HTR-8/SVneo (cell line): ENCODE measurements around the gene PKDREJ.
"Not testable (repeated sequence)": the region's sequence is repeated elsewhere in the genome, so short reads cannot be mapped to it uniquely, and the experiment has no call there.

Experiments
- DNase-seq: peaks from one replicate; pipeline ENCODE4 v3.0.0; 2011; ENCODE audit warnings: low spot score, mixed read lengths; ENCODE audit not compliant: insufficient read length
- FAIRE-seq: peaks from 2 replicates; lab custom pipeline; 2011; peaks lifted over from hg19 to GRCh38; lab: Jason Lieb, UNC

The PKDREJ gene

GRCh38 chr22:46267431-46268279, 4.5 kb upstream of the PKDREJ start, which contains the start of gene TTC38:
Gene TTC38 (plus strand): TSS chr22:46268008. CDS start chr22:46268040, 32 bp downstream.
- peak; percentile 94 for DNase-seq

GRCh38 chr22:46265627-46266026, 2.5 kb upstream of the PKDREJ start:
- not testable (repeated sequence) for DNase-seq, FAIRE-seq

More at GRCh38 chr22:46267431-46268279, 4.5 kb upstream of the PKDREJ start, which contains the start of gene TTC38:
- peak; percentile 75 for FAIRE-seq

- DNase-seq, FAIRE-seq: not testable (repeated sequence)
Measured at GRCh38 chr22:46264520-46264919, 1.4 kb upstream of the PKDREJ start.

GRCh38 chr22:46262449-46263215, 511 bp downstream of the PKDREJ start:
- DNase-seq (no peak), FAIRE-seq (no peak)

GRCh38 chr22:46260038-46260437, 3.1 kb downstream of the PKDREJ start:
- FAIRE-seq, result no peak

GRCh38 chr22:46259374-46259773, 3.8 kb downstream of the PKDREJ start:
- DNase-seq (no peak), FAIRE-seq (no peak)

More at GRCh38 chr22:46260038-46260437, 3.1 kb downstream of the PKDREJ start:
- DNase-seq, result no peak

GRCh38 chr22:46256358-46256958, 6.7 kb downstream of the PKDREJ start:
- no peak for FAIRE-seq

GRCh38 chr22:46251816-46252380, 11.2 kb downstream of the PKDREJ start:
- FAIRE-seq (no peak), DNase-seq (no peak)

More at GRCh38 chr22:46256358-46256958, 6.7 kb downstream of the PKDREJ start:
- no peak for DNase-seq

- DNase-seq (no peak), FAIRE-seq (no peak)
Measured at GRCh38 chr22:46251266-46251665, 11.9 kb downstream of the PKDREJ start.

- DNase-seq (no peak), FAIRE-seq (no peak)
Measured at GRCh38 chr22:46250783-46251125, 12.4 kb downstream of the PKDREJ start.

GRCh38 chr22:46250035-46250782, 12.9 kb downstream of the PKDREJ start, which contains the start of gene CDPF1:
Gene CDPF1 (minus strand): TSS chr22:46250293. CDS start chr22:46248284, 2,009 bp downstream.
- peak; percentile 83 for DNase-seq
- FAIRE-seq, result peak; percentile 86

- FAIRE-seq (no peak), DNase-seq (no peak)
Measured at GRCh38 chr22:46247443-46247975, 15.6 kb downstream of the PKDREJ start.

GRCh38 chr22:46246178-46246577, 17.0 kb downstream of the PKDREJ start:
- FAIRE-seq (no peak), DNase-seq (no peak)

GRCh38 chr22:46245511-46245910, 17.6 kb downstream of the PKDREJ start:
- no peak for DNase-seq
- FAIRE-seq, result no peak

- DNase-seq (no peak), FAIRE-seq (no peak)
Measured at GRCh38 chr22:46244771-46245170, 18.4 kb downstream of the PKDREJ start.

GRCh38 chr22:46242076-46242475, 21.1 kb downstream of the PKDREJ start:
- FAIRE-seq, result no peak
- DNase-seq, result no peak

- DNase-seq (no peak), FAIRE-seq (no peak)
Measured at GRCh38 chr22:46241396-46242007, 21.6 kb downstream of the PKDREJ start.

- DNase-seq, result no peak
- FAIRE-seq, result no peak
Measured at GRCh38 chr22:46240907-46241306, 22.2 kb downstream of the PKDREJ start.

GRCh38 chr22:46240506-46240905, 22.6 kb downstream of the PKDREJ start:
- DNase-seq (no peak), FAIRE-seq (no peak)
